HepG2 (cell line): Measurements from ENCODE around the gene ARFGAP2. TPM values are rescaled to one million over a fixed set of nuclear protein-coding genes. Genes with fewer than 3 reads are reported as not detected.

Experiments
- FOXK2 ChIP-seq: fragments of 450-650 bp; IDR thresholded peaks from 2 replicates; pipeline ENCODE4 v1.6.1; 2016
- KLF15 ChIP-seq: sonication (generic); formaldehyde crosslinking; IDR thresholded peaks from 2 replicates; pipeline ENCODE4 v1.8.1; 2023; ENCODE audit warnings: borderline replicate concordance, mild to moderate bottlenecking, inconsistent platforms, missing genetic modification reagents, mixed read lengths
- KMT2B ChIP-seq: IDR thresholded peaks from 2 replicates; pipeline ENCODE4 v1.6.1; 2016; ENCODE audit warnings: missing genetic modification reagents, missing compliant biosample characterization
- NFKB2 ChIP-seq: sonication (generic); formaldehyde crosslinking; IDR thresholded peaks from 2 replicates; pipeline ENCODE4 v1.4.0; 2020; ENCODE audit warnings: missing genetic modification reagents, borderline replicate concordance
- PHF20 ChIP-seq: sonication (generic); formaldehyde crosslinking; IDR thresholded peaks from 2 replicates; pipeline ENCODE4 v1.5.0; 2020; ENCODE audit warnings: mild to moderate bottlenecking, missing genetic modification reagents
- POLR2A ChIP-seq, 2 experiments: IDR thresholded peaks; 2 replicates each; pipeline ENCODE4 v1.6.1; 2011; ENCODE audit warnings: low read depth in 2 of 2, low read length in 2 of 2, mild to moderate bottlenecking in 1 of 2, moderate library complexity in 1 of 2; ENCODE audit not compliant: insufficient read depth in 1 of 2
- RARA ChIP-seq: IDR thresholded peaks from 2 replicates; pipeline ENCODE4 v1.6.1; 2016; ENCODE audit warnings: missing genetic modification reagents, missing compliant biosample characterization
- SMARCE1 ChIP-seq: fragments of 450-650 bp; IDR thresholded peaks from 2 replicates; pipeline ENCODE4 v1.6.1; 2017; ENCODE audit warnings: borderline replicate concordance
- ZC3H13 ChIP-seq: sonication (generic); formaldehyde crosslinking; IDR thresholded peaks from 2 replicates; pipeline ENCODE4 v1.8.1; 2023; ENCODE audit warnings: mild to moderate bottlenecking, missing genetic modification reagents, moderate library complexity
- ZNF251 ChIP-seq: sonication (generic); formaldehyde crosslinking; IDR thresholded peaks from 2 replicates; pipeline ENCODE4 v1.9.0; 2021; ENCODE audit warnings: mild to moderate bottlenecking, missing genetic modification reagents
- ZNF367 ChIP-seq: sonication (generic); formaldehyde crosslinking; IDR thresholded peaks from 2 replicates; pipeline ENCODE4 v1.4.0; 2020; ENCODE audit warnings: missing genetic modification reagents, borderline replicate concordance
- ZNF383 ChIP-seq: sonication (generic); formaldehyde crosslinking; IDR thresholded peaks from 2 replicates; pipeline ENCODE4 v1.4.0; 2020; ENCODE audit warnings: missing genetic modification reagents, mild to moderate bottlenecking, borderline replicate concordance
- ZNF563 ChIP-seq: sonication (generic); formaldehyde crosslinking; IDR thresholded peaks from 2 replicates; pipeline ENCODE4 v1.8.0; 2022; ENCODE audit warnings: mild to moderate bottlenecking, moderate library complexity, missing genetic modification reagents
- ZNF761 ChIP-seq: sonication (generic); formaldehyde crosslinking; conservative IDR thresholded peaks from 2 replicates; pipeline ENCODE4 v1.4.0; 2020; ENCODE audit warnings: mild to moderate bottlenecking, missing genetic modification reagents
- polyA plus RNA-seq, 8 experiments: library from polyadenylated mRNA; depleted of rRNA in 3 of 8; stranded (reverse) in 7 of 8; unstranded in 1 of 8; fragments of >200 nt; fragmentation: Illumina TruSeq in 4 of 8; extraction: Trizol in 4 of 8; gene quantifications; 2 replicates each; pipeline versions ENCODE4 v1.2.1 to v1.2.3, GENCODE V29; 2011 to 2016; ENCODE audit warnings: low read depth in 4 of 8, missing spikeins in 1 of 8, mixed read lengths in 1 of 8; ENCODE audit not compliant: insufficient read depth in 1 of 8
- total RNA-seq, 5 experiments: library from RNA; depleted of rRNA; stranded (reverse); fragments of >200 nt; fragmentation: Illumina TruSeq; extraction: Trizol; gene quantifications; 2 replicates each; pipeline ENCODE4 v1.2.3, GENCODE V29; 2016; ENCODE audit warnings: low read depth in 1 of 5
- TF ChIP-seq, protein P1 (sequence below): sonication (generic); formaldehyde crosslinking; IDR thresholded peaks from 2 replicates; pipeline ENCODE4 v1.4.0; 2020; ENCODE audit warnings: missing genetic modification reagents
- TF ChIP-seq, protein P2 (sequence below): sonication (generic); formaldehyde crosslinking; IDR thresholded peaks from 2 replicates; pipeline ENCODE4 v1.8.0; 2022; ENCODE audit warnings: mild to moderate bottlenecking, missing genetic modification reagents, borderline replicate concordance
- TF ChIP-seq, protein P3 (sequence below): sonication (generic); formaldehyde crosslinking; IDR thresholded peaks from 2 replicates; pipeline ENCODE4 v1.8.0; 2022; ENCODE audit warnings: missing genetic modification reagents, mild to moderate bottlenecking, moderate library complexity, borderline replicate concordance
- TF ChIP-seq, protein P4 (sequence below): sonication (generic); formaldehyde crosslinking; IDR thresholded peaks from 2 replicates; pipeline ENCODE4 v1.5.0; 2020; ENCODE audit warnings: mild to moderate bottlenecking, missing genetic modification reagents
- TF ChIP-seq, protein P5 (sequence below): sonication (generic); formaldehyde crosslinking; IDR thresholded peaks from 2 replicates; pipeline ENCODE4 v1.4.0; 2020; ENCODE audit warnings: missing genetic modification reagents

ARFGAP2 gene
- total and polyA plus RNA-seq, 2 of the 13 experiments (the other 11 are each of a cell fraction or from before 2014, with no cell fraction given) = 32.3 to 75.3 TPM

DNA sequence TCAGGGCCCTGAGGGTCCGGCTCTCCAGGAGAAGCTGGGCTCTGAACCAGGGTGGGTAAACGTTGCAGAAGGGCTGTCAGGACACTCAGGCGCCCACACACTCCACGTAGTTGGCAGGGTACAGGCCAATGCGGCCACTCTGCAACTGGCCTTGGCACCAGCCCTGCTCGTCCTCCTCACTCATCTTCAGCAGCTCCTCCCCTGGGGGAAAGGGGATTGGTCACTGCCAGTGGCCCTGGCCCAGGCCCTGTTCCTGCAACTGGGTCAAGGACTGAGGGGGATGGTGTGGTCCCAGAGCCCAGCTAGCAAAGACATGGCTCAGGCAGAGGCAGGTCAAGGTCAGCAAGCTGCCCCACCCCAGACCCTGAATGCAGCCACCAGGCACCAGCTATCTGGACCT lies 1.2 kb upstream of the ARFGAP2 start (continued):
- TF ChIP-seq, protein P1, sequence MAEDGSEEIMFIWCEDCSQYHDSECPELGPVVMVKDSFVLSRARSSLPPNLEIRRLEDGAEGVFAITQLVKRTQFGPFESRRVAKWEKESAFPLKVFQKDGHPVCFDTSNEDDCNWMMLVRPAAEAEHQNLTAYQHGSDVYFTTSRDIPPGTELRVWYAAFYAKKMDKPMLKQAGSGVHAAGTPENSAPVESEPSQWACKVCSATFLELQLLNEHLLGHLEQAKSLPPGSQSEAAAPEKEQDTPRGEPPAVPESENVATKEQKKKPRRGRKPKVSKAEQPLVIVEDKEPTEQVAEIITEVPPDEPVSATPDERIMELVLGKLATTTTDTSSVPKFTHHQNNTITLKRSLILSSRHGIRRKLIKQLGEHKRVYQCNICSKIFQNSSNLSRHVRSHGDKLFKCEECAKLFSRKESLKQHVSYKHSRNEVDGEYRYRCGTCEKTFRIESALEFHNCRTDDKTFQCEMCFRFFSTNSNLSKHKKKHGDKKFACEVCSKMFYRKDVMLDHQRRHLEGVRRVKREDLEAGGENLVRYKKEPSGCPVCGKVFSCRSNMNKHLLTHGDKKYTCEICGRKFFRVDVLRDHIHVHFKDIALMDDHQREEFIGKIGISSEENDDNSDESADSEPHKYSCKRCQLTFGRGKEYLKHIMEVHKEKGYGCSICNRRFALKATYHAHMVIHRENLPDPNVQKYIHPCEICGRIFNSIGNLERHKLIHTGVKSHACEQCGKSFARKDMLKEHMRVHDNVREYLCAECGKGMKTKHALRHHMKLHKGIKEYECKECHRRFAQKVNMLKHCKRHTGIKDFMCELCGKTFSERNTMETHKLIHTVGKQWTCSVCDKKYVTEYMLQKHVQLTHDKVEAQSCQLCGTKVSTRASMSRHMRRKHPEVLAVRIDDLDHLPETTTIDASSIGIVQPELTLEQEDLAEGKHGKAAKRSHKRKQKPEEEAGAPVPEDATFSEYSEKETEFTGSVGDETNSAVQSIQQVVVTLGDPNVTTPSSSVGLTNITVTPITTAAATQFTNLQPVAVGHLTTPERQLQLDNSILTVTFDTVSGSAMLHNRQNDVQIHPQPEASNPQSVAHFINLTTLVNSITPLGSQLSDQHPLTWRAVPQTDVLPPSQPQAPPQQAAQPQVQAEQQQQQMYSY = no peak
- TF ChIP-seq RARA (CRISPR knock-in tag) = peak; percentile 96
- TF ChIP-seq ZNF251 (CRISPR knock-in tag) = no peak
- TF ChIP-seq, protein P2, sequence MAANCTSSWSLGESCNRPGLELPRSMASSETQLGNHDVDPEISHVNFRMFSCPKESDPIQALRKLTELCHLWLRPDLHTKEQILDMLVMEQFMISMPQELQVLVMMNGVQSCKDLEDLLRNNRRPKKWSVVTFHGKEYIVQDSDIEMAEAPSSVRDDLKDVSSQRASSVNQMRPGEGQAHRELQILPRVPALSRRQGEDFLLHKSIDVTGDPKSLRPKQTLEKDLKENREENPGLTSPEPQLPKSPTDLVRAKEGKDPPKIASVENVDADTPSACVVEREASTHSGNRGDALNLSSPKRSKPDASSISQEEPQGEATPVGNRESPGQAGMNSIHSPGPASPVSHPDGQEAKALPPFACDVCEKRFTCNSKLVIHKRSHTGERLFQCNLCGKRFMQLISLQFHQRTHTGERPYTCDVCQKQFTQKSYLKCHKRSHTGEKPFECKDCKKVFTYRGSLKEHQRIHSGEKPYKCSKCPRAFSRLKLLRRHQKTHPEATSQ (CRISPR knock-in tag) = no peak
- TF ChIP-seq, protein P3, sequence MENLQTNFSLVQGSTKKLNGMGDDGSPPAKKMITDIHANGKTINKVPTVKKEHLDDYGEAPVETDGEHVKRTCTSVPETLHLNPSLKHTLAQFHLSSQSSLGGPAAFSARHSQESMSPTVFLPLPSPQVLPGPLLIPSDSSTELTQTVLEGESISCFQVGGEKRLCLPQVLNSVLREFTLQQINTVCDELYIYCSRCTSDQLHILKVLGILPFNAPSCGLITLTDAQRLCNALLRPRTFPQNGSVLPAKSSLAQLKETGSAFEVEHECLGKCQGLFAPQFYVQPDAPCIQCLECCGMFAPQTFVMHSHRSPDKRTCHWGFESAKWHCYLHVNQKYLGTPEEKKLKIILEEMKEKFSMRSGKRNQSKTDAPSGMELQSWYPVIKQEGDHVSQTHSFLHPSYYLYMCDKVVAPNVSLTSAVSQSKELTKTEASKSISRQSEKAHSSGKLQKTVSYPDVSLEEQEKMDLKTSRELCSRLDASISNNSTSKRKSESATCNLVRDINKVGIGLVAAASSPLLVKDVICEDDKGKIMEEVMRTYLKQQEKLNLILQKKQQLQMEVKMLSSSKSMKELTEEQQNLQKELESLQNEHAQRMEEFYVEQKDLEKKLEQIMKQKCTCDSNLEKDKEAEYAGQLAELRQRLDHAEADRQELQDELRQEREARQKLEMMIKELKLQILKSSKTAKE (CRISPR knock-in tag) = peak; percentile 84
- TF ChIP-seq ZC3H13 (CRISPR knock-in tag) = 0 out of 2 replicates have a peak, but pooled peaks have one; percentile 9
- peak; percentile 58; the same call in 1 of the 2 replicates for TF ChIP-seq NFKB2 (CRISPR knock-in tag)
- TF ChIP-seq ZNF761 (CRISPR knock-in tag) = no peak
- TF ChIP-seq ZNF383 (CRISPR knock-in tag) = no peak
- 0 out of 2 replicates have a peak, but pooled peaks have one; percentile 40 for TF ChIP-seq ZNF563 (CRISPR knock-in tag)
- TF ChIP-seq, protein P4, sequence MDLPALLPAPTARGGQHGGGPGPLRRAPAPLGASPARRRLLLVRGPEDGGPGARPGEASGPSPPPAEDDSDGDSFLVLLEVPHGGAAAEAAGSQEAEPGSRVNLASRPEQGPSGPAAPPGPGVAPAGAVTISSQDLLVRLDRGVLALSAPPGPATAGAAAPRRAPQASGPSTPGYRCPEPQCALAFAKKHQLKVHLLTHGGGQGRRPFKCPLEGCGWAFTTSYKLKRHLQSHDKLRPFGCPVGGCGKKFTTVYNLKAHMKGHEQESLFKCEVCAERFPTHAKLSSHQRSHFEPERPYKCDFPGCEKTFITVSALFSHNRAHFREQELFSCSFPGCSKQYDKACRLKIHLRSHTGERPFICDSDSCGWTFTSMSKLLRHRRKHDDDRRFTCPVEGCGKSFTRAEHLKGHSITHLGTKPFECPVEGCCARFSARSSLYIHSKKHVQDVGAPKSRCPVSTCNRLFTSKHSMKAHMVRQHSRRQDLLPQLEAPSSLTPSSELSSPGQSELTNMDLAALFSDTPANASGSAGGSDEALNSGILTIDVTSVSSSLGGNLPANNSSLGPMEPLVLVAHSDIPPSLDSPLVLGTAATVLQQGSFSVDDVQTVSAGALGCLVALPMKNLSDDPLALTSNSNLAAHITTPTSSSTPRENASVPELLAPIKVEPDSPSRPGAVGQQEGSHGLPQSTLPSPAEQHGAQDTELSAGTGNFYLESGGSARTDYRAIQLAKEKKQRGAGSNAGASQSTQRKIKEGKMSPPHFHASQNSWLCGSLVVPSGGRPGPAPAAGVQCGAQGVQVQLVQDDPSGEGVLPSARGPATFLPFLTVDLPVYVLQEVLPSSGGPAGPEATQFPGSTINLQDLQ (CRISPR knock-in tag) = no peak
- TF ChIP-seq KLF15 (CRISPR knock-in tag) = no peak
- TF ChIP-seq POLR2A (IDR thresholded peaks at IDR 0.05; ENCODE audit: insufficient read depth in 1 of 2, low read depth in 2 of 2, low read length in 2 of 2) = peak in 1 of 2 experiments; percentile 44; a peak in 1 of 4 replicates
- no peak for TF ChIP-seq FOXK2
- no peak for TF ChIP-seq ZNF367 (CRISPR knock-in tag)
- TF ChIP-seq, protein P5, sequence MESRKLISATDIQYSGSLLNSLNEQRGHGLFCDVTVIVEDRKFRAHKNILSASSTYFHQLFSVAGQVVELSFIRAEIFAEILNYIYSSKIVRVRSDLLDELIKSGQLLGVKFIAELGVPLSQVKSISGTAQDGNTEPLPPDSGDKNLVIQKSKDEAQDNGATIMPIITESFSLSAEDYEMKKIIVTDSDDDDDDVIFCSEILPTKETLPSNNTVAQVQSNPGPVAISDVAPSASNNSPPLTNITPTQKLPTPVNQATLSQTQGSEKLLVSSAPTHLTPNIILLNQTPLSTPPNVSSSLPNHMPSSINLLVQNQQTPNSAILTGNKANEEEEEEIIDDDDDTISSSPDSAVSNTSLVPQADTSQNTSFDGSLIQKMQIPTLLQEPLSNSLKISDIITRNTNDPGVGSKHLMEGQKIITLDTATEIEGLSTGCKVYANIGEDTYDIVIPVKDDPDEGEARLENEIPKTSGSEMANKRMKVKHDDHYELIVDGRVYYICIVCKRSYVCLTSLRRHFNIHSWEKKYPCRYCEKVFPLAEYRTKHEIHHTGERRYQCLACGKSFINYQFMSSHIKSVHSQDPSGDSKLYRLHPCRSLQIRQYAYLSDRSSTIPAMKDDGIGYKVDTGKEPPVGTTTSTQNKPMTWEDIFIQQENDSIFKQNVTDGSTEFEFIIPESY (CRISPR knock-in tag) = 0 out of 2 replicates have a peak, but pooled peaks have one; percentile 16
- no peak for TF ChIP-seq SMARCE1
- TF ChIP-seq PHF20 (CRISPR knock-in tag) = no peak
- TF ChIP-seq KMT2B (CRISPR knock-in tag) = no peak
